ENCODE data around the gene LRMDA. TPM values are rescaled to one million over a fixed set of nuclear protein-coding genes. Genes with fewer than 3 reads are reported as not detected.

Gene LRMDA
- total and polyA plus RNA-seq, 2 of the 8 experiments (the other 6 are each of a cell fraction or from before 2014, with no cell fraction given): 0.86 to 2.8 TPM

DNA sequence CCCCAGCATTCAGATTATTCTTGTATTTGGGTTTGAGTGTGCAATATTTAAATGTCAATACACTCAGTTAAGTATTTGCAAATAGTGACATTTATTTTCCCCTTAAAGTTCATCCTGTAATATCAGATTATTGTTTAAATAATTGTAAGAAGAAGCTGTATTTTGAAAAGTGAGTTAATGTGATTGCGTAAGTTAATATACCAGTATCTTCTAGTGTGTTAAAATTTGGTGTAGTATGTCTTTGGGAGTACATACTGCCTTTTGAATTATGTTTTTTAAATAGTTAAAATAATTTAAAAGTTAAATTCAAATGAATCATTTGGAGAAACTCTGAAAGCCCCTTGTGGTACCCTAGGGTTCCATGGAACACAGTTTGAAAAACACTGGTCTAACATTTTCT, 28.6 kb downstream of the LRMDA start:
- 100% methylated on average over 1 of the region's 1 CpG for WGBS, 2 experiments (ENCODE audit: extremely low coverage in 1 of 2, insufficient coverage in 1 of 2, insufficient read length in 1 of 2, insufficient replicate concordance in 2 of 2, low coverage in 1 of 2, low lambda C conversion rate in 2 of 2, missing lambda C conversion rate in 1 of 2)
- CTCF ChIA-PET (ENCODE audit: partially characterized antibody): no interaction called here
- Histone ChIP-seq H3K27ac (ENCODE audit: low read depth, low read length) (no peak overlapping the region), H2BK12ac (ENCODE audit: low read depth, low read length) (no peak overlapping the region), H3K9ac (replicated peaks in 1 of 4; ENCODE audit: extremely low read depth in 1 of 4, low read depth in 3 of 4, low read length in 3 of 4) (no peak overlapping the region), H3K27me3 (replicated peaks in 1 of 4; ENCODE audit: control insufficient read depth in 3 of 4, extremely low read depth in 1 of 4, insufficient read depth in 3 of 4, low read length in 3 of 4) (no peaks in the 10 kb centered on the region; a peak in 1 of 7 replicates), H3K4me3 (ENCODE audit: extremely low read depth in 1 of 4, insufficient read depth in 2 of 4, low read depth in 3 of 4, low read length in 4 of 4) (no peak overlapping the region), H3K4me1 (replicated peaks in 1 of 4; ENCODE audit: control insufficient read depth in 3 of 4, insufficient read depth in 4 of 4, low read length in 3 of 4) (peaks cover 3 to 14% (median 8%) of the 10 kb centered on the region in 4 experiments; a peak in 6 of 7 replicates), H3K4me2 (ENCODE audit: insufficient read depth in 1 of 2, low read depth in 2 of 2, low read length in 2 of 2) (no peak overlapping the region), H2BK5ac (ENCODE audit: low read depth, low read length) (no peak overlapping the region), H3K23ac (ENCODE audit: insufficient read length) (no peak overlapping the region), H2BK15ac (ENCODE audit: low read length) (no peak overlapping the region), H4K8ac (ENCODE audit: extremely low read depth, insufficient read depth, low read length) (no peak overlapping the region), H3K56ac (replicated peaks; ENCODE audit: insufficient read length, low read depth, low read length) (no peak overlapping the region), H4K5ac (ENCODE audit: insufficient read length, low read depth, low read length) (no peak overlapping the region), H3K4ac (replicated peaks; ENCODE audit: insufficient read length, low read depth, low read length) (no peak overlapping the region), H3K79me2 (ENCODE audit: control insufficient read depth in 1 of 2, insufficient read depth in 2 of 2, low read length in 2 of 2) (no peaks in the 10 kb centered on the region), H3K18ac (ENCODE audit: extremely low read depth, low read length) (no peak overlapping the region), H2BK120ac (replicated peaks; ENCODE audit: low read depth, low read length) (no peak overlapping the region), H3K9me3 (ENCODE audit: insufficient read depth in 2 of 2, low read depth in 1 of 2, low read length in 1 of 2) (no peaks in the 10 kb centered on the region), H2AFZ (ENCODE audit: low read length) (no peak overlapping the region), H3K23me2 (ENCODE audit: low read depth, low read length) (no peaks in the 10 kb centered on the region), H2AK5ac (ENCODE audit: low read depth, low read length) (no peak overlapping the region), H2BK20ac (ENCODE audit: low read length) (no peak overlapping the region), H3K79me1 (ENCODE audit: low read depth, low read length) (no peaks in the 10 kb centered on the region), H4K20me1 (replicated peaks in 1 of 2; ENCODE audit: control insufficient read depth in 1 of 2, insufficient read depth in 2 of 2, low read length in 2 of 2) (no peaks in the 10 kb centered on the region), H4K91ac (replicated peaks; ENCODE audit: insufficient read length, low read length) (no peak overlapping the region), H3K14ac (ENCODE audit: insufficient read length) (no peak overlapping the region), H3K36me3 (ENCODE audit: control insufficient read depth in 2 of 4, insufficient read depth in 4 of 4, low read length in 3 of 4) (no peaks in the 10 kb centered on the region)
- FAIRE-seq (no peak), DNase-seq (ENCODE audit: low read depth in 1 of 2, low spot score in 2 of 2) (no peak)
- TF ChIP-seq CEBPB (IDR thresholded peaks at IDR 0.05; ENCODE audit: low read depth, low read length) (peak; percentile 40; the same call in 1 of the 2 replicates), SUZ12 (IDR thresholded peaks at IDR 0.05; ENCODE audit: low read length) (no peak), SP2 (IDR thresholded peaks at IDR 0.05; ENCODE audit: low read length) (no peak), SP4 (IDR thresholded peaks at IDR 0.05; ENCODE audit: low read length) (no peak), CREB1 (IDR thresholded peaks at IDR 0.05) (no peak)
- TF ChIP-seq, protein P1, sequence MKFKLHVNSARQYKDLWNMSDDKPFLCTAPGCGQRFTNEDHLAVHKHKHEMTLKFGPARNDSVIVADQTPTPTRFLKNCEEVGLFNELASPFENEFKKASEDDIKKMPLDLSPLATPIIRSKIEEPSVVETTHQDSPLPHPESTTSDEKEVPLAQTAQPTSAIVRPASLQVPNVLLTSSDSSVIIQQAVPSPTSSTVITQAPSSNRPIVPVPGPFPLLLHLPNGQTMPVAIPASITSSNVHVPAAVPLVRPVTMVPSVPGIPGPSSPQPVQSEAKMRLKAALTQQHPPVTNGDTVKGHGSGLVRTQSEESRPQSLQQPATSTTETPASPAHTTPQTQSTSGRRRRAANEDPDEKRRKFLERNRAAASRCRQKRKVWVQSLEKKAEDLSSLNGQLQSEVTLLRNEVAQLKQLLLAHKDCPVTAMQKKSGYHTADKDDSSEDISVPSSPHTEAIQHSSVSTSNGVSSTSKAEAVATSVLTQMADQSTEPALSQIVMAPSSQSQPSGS (IDR thresholded peaks at IDR 0.05; ENCODE audit: low read length): no peak
- TF ChIP-seq, protein P2, sequence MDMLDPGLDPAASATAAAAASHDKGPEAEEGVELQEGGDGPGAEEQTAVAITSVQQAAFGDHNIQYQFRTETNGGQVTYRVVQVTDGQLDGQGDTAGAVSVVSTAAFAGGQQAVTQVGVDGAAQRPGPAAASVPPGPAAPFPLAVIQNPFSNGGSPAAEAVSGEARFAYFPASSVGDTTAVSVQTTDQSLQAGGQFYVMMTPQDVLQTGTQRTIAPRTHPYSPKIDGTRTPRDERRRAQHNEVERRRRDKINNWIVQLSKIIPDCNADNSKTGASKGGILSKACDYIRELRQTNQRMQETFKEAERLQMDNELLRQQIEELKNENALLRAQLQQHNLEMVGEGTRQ (IDR thresholded peaks at IDR 0.05; ENCODE audit: low read length): no peak
- TF ChIP-seq, protein P3, sequence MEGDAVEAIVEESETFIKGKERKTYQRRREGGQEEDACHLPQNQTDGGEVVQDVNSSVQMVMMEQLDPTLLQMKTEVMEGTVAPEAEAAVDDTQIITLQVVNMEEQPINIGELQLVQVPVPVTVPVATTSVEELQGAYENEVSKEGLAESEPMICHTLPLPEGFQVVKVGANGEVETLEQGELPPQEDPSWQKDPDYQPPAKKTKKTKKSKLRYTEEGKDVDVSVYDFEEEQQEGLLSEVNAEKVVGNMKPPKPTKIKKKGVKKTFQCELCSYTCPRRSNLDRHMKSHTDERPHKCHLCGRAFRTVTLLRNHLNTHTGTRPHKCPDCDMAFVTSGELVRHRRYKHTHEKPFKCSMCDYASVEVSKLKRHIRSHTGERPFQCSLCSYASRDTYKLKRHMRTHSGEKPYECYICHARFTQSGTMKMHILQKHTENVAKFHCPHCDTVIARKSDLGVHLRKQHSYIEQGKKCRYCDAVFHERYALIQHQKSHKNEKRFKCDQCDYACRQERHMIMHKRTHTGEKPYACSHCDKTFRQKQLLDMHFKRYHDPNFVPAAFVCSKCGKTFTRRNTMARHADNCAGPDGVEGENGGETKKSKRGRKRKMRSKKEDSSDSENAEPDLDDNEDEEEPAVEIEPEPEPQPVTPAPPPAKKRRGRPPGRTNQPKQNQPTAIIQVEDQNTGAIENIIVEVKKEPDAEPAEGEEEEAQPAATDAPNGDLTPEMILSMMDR (IDR thresholded peaks at IDR 0.05; ENCODE audit: control extremely low read depth in 1 of 3, insufficient read depth in 1 of 3, low read depth in 1 of 3, low read length in 3 of 3): no peak
- POLR2A ChIA-PET (ENCODE audit: partially characterized antibody): no interaction called here
